Fibroblast of lung (primary cell): Measurements from ENCODE around the gene TTLL10. TPM values are rescaled to one million over a fixed set of nuclear protein-coding genes. Genes with fewer than 3 reads are reported as not detected.

ENCODE experiments used
- DNase-seq, 2 donors: peaks; one replicate each; pipeline versions ENCODE4 v3.0.0 to v3.0.0-alpha.2; 2010; ENCODE audit warnings: low read depth in 2 of 2
- H2AFZ ChIP-seq: 2 replicates; pipeline ENCODE4 v1.5.1; 2012; ENCODE audit warnings: low read length, control low read depth, inconsistent platforms
- H3K27ac ChIP-seq: 2 replicates; pipeline ENCODE4 v1.5.1; 2011; ENCODE audit warnings: low read length, control low read depth; ENCODE audit not compliant: insufficient read depth
- H3K27me3 ChIP-seq: 2 replicates; pipeline ENCODE4 v1.5.1; 2011; ENCODE audit warnings: mild to moderate bottlenecking, low read length; ENCODE audit not compliant: control insufficient read depth, insufficient read depth
- H3K36me3 ChIP-seq: 2 replicates; pipeline ENCODE4 v1.5.1; 2011; ENCODE audit warnings: low read length; ENCODE audit not compliant: control insufficient read depth, insufficient read depth
- H3K4me1 ChIP-seq: 2 replicates; pipeline ENCODE4 v1.5.1; 2011; ENCODE audit warnings: low read length; ENCODE audit not compliant: control insufficient read depth, insufficient read depth; ENCODE audit errors: extremely low read depth
- H3K4me2 ChIP-seq: 2 replicates; pipeline ENCODE4 v1.5.1; 2011; ENCODE audit warnings: low read length, control low read depth; ENCODE audit not compliant: insufficient read depth; ENCODE audit errors: extremely low read depth
- H3K4me3 ChIP-seq, 4 experiments: fragments of 200-600 bp in 1 of 4; sonication (generic) in 1 of 4; replicated peaks in 1 of 4; 2 replicates each; pipeline ENCODE4 v1.5.1; 2011 to 2016; ENCODE audit warnings: low read length in 4 of 4, low read depth in 3 of 4, mild to moderate bottlenecking in 3 of 4, control low read depth in 2 of 4, inconsistent platforms in 1 of 4, mixed read lengths in 1 of 4; ENCODE audit not compliant: insufficient read depth in 1 of 4; ENCODE audit errors: control extremely low read depth in 1 of 4
- H3K79me2 ChIP-seq: 2 replicates; pipeline ENCODE4 v1.5.1; 2012; ENCODE audit warnings: mild to moderate bottlenecking, low read length, inconsistent platforms; ENCODE audit not compliant: control insufficient read depth, insufficient read depth
- H3K9ac ChIP-seq: 2 replicates; pipeline ENCODE4 v1.5.1; 2011; ENCODE audit warnings: mild to moderate bottlenecking, low read length, control low read depth; ENCODE audit not compliant: insufficient read depth
- H3K9me3 ChIP-seq: 2 replicates; pipeline ENCODE4 v1.5.1; 2012; ENCODE audit warnings: low read depth, low read length; ENCODE audit not compliant: control insufficient read depth, insufficient read depth
- H4K20me1 ChIP-seq: 2 replicates; pipeline ENCODE4 v1.5.1; 2011; ENCODE audit warnings: low read length; ENCODE audit not compliant: control insufficient read depth, insufficient read depth; ENCODE audit errors: extremely low read depth
- CTCF ChIP-seq, 2 donors: IDR thresholded peaks in 1 of 2; conservative IDR thresholded peaks in 1 of 2; 1 replicate in 1 of 2; 2 replicates in 1 of 2; pipeline ENCODE4 v1.5.1; 2011 to 2012; ENCODE audit warnings: low read length in 2 of 2, control low read depth in 1 of 2, inconsistent platforms in 1 of 2, low read depth in 1 of 2, mild to moderate bottlenecking in 1 of 2
- EZH2 ChIP-seq: IDR thresholded peaks from 2 replicates; pipeline ENCODE4 v1.5.1; 2012; ENCODE audit warnings: low read length, control low read depth, mild to moderate bottlenecking; ENCODE audit errors: missing control alignments
- polyA plus RNA-seq, 2 donors: library from polyadenylated mRNA; depleted of rRNA in 1 of 2; stranded (reverse) in 1 of 2; unstranded in 1 of 2; fragments of >200 nt; gene quantifications; 2 replicates each; pipeline ENCODE4 v1.2.1, GENCODE V29; 2011 to 2012; ENCODE audit warnings: missing spikeins in 1 of 2
- total RNA-seq: library from RNA; depleted of rRNA; stranded (reverse); fragments of >200 nt; gene quantifications from 2 replicates; pipeline ENCODE4 v1.2.1, GENCODE V29; 2014

TTLL10 gene
- total and polyA plus RNA-seq, 2 donors (not counting 1 experiment from before 2014, with no cell fraction given): not detected

DNA sequence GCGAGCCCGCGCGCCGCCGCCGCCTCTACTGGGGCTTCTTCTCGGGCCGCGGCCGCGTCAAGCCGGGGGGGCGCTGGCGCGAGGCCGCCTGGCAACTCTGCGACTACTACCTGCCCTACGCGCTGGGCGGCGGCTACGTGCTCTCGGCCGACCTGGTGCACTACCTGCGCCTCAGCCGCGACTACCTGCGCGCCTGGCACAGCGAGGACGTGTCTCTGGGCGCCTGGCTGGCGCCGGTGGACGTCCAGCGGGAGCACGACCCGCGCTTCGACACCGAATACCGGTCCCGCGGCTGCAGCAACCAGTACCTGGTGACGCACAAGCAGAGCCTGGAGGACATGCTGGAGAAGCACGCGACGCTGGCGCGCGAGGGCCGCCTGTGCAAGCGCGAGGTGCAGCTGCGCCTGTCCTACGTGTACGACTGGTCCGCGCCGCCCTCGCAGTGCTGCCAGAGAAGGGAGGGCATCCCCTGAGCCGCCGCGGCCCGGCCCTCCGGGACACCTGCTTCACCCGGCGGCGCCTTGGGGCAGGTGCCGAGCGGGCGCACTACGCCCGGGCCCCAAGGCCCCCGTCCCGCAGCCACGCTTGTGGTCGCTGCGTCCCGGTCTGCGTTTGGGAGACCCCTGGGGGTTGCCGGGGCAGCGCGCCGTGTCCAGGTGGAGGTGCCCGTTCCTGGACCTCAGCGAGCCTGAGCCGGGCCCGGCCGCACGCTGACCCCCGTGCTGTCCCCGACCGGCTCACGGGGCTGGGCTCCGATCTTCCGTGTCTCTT lies 59.3 kb downstream of the TTLL10 start:
- Histone ChIP-seq H3K4me3 (no peak overlapping the region), H2AFZ (no peak overlapping the region), H3K27me3 (no peaks in the 10 kb centered on the region), H3K36me3 (peaks cover 17% of the 10 kb centered on the region), H3K9me3 (no peaks in the 10 kb centered on the region), H4K20me1 (no peaks in the 10 kb centered on the region), H3K27ac (no peak overlapping the region), H3K9ac (no peak overlapping the region), H3K4me1 (peaks cover 13% of the 10 kb centered on the region), H3K79me2 (peaks cover 50% of the 10 kb centered on the region), H3K4me2 (no peak overlapping the region)
- TF ChIP-seq EZH2 (no peak), CTCF (conservative IDR thresholded peaks at IDR 0.05 in 1 of 2, IDR thresholded peaks at IDR 0.05 in 1 of 2; ENCODE audit: low read depth in 1 of 2, low read length in 2 of 2) (no peak)
- DNase-seq: no peak

GRCh38 chr1:1233567-1233892 lies 59.9 kb downstream of the TTLL10 start:
- Histone ChIP-seq H3K27me3 (no peaks in the 10 kb centered on the region), H3K4me1 (peaks cover 13% of the 10 kb centered on the region), H3K9ac (no peak overlapping the region), H3K27ac (no peak overlapping the region), H3K4me3 (no peak overlapping the region), H2AFZ (no peak overlapping the region), H4K20me1 (no peaks in the 10 kb centered on the region), H3K36me3 (peaks cover 11% of the 10 kb centered on the region), H3K9me3 (no peaks in the 10 kb centered on the region), H3K79me2 (peaks cover 44% of the 10 kb centered on the region), H3K4me2 (no peak overlapping the region)
- TF ChIP-seq CTCF (conservative IDR thresholded peaks at IDR 0.05 in 1 of 2, IDR thresholded peaks at IDR 0.05 in 1 of 2; ENCODE audit: low read depth in 1 of 2, low read length in 2 of 2) (no peak), EZH2 (no peak)
- no peak for DNase-seq

GRCh38 chr1:1234180-1234808 lies 60.6 kb downstream of the TTLL10 start:
- no peak for DNase-seq
- Histone ChIP-seq H3K4me2 (no peak overlapping the region), H4K20me1 (no peaks in the 10 kb centered on the region), H3K4me1 (peaks cover 13% of the 10 kb centered on the region), H2AFZ (no peak overlapping the region), H3K4me3 (no peak overlapping the region), H3K27me3 (no peaks in the 10 kb centered on the region), H3K36me3 (peaks cover 9% of the 10 kb centered on the region), H3K9ac (no peak overlapping the region), H3K27ac (no peak overlapping the region), H3K79me2 (peaks cover 36% of the 10 kb centered on the region), H3K9me3 (no peaks in the 10 kb centered on the region)
- no peak for TF ChIP-seq EZH2
- no peak for TF ChIP-seq CTCF (conservative IDR thresholded peaks at IDR 0.05 in 1 of 2, IDR thresholded peaks at IDR 0.05 in 1 of 2; ENCODE audit: low read depth in 1 of 2, low read length in 2 of 2)
